GM12892 (cell line): Measurements from ENCODE around the gene PDE6H.

ENCODE experiments used
- DNase-seq: peaks from one replicate; pipeline ENCODE4 v3.0.0; 2011; ENCODE audit not compliant: insufficient read length
- FAIRE-seq: peaks from 2 replicates; lab custom pipeline; 2011; peaks lifted over from hg19 to GRCh38; lab: Jason Lieb, UNC
- POLR2A ChIP-seq: IDR thresholded peaks from 2 replicates; pipeline ENCODE4 v1.6.1; 2011; ENCODE audit warnings: low read depth, low read length, control low read depth
- POLR2AphosphoS5 ChIP-seq: IDR thresholded peaks from 2 replicates; pipeline ENCODE4 v1.6.1; 2011; ENCODE audit warnings: low read depth, low read length, control low read depth
- TAF1 ChIP-seq: IDR thresholded peaks from 2 replicates; pipeline ENCODE4 v1.6.1; 2011; ENCODE audit warnings: low read depth, mild to moderate bottlenecking, control low read depth, low read length, borderline replicate concordance

PDE6H gene

GRCh38 chr12:14952299-14952921 is 20.4 kb upstream of the PDE6H start:
- peak; percentile 97 for FAIRE-seq
- TF ChIP-seq POLR2A = peak; percentile 37; the same call in 1 of the 2 replicates
- TF ChIP-seq TAF1 = no peak
- 0 out of 2 replicates have a peak, but pooled peaks have one; percentile 15 for TF ChIP-seq POLR2AphosphoS5
- no peak for DNase-seq

GRCh38 chr12:14953752-14954151 is 19.1 kb upstream of the PDE6H start:
- TF ChIP-seq POLR2AphosphoS5 (no peak), TAF1 (no peak), POLR2A (no peak)
- FAIRE-seq = no peak
- no peak for DNase-seq

- peak; percentile 87 for FAIRE-seq
- TF ChIP-seq TAF1 (no peak), POLR2AphosphoS5 (no peak), POLR2A (peak; percentile 30; the same call in 1 of the 2 replicates)
- no peak for DNase-seq
Measured at GRCh38 chr12:14954269-14954668, 18.6 kb upstream of the PDE6H start.

- FAIRE-seq (peak; percentile 92), DNase-seq (no peak)
- TF ChIP-seq TAF1 = no peak
- peak; percentile 42 for TF ChIP-seq POLR2A
Measured at GRCh38 chr12:14956024-14956891, 16.6 kb upstream of the PDE6H start.

GRCh38 chr12:14956905-14957304 is 15.9 kb upstream of the PDE6H start:
- DNase-seq (no peak), FAIRE-seq (no peak)
- no peak for TF ChIP-seq POLR2AphosphoS5
- no peak for TF ChIP-seq TAF1
- TF ChIP-seq POLR2A = no peak

- TF ChIP-seq TAF1 (no peak), POLR2A (no peak), POLR2AphosphoS5 (no peak)
- FAIRE-seq (peak; percentile 90), DNase-seq (no peak)
Measured at GRCh38 chr12:14957551-14958168, 15.2 kb upstream of the PDE6H start.

- FAIRE-seq (peak; percentile 38), DNase-seq (no peak)
- TF ChIP-seq TAF1 (no peak), POLR2AphosphoS5 (no peak), POLR2A (no peak)
Measured at GRCh38 chr12:14958361-14959125, 14.3 kb upstream of the PDE6H start.

GRCh38 chr12:14959126-14959440 is 13.8 kb upstream of the PDE6H start:
- TF ChIP-seq POLR2A (no peak), POLR2AphosphoS5 (no peak), TAF1 (no peak)
- no peak for DNase-seq
- FAIRE-seq = no peak

- DNase-seq (no peak), FAIRE-seq (peak; percentile 90)
- TF ChIP-seq TAF1 = no peak
- no peak for TF ChIP-seq POLR2A
- no peak for TF ChIP-seq POLR2AphosphoS5
Measured at GRCh38 chr12:14959463-14959862, 13.4 kb upstream of the PDE6H start.

GRCh38 chr12:14959916-14960496 is 12.8 kb upstream of the PDE6H start:
- FAIRE-seq = no peak
- TF ChIP-seq POLR2A (peak; percentile 17; the same call in 1 of the 2 replicates), POLR2AphosphoS5 (no peak)
- DNase-seq = no peak
